ENCODE results near the gene ONECUT3. TPM values are rescaled to one million over a fixed set of nuclear protein-coding genes. Genes with fewer than 3 reads are reported as not detected.

ONECUT3 gene
- total RNA-seq, 4 donors from 2014 or later: 0.04 TPM; not detected in 3

GRCh38 chr19:1746401-1747284 lies 6.7 kb upstream of the ONECUT3 start:
- ATAC-seq: no peak
- Histone ChIP-seq H3K4me3 (no peak overlapping the region), H3K4me1 (peaks cover 0 to 30% (median 23%) of the 10 kb centered on the region in 3 donors), H3K9me3 (no peaks in the 10 kb centered on the region), H3K36me3 (no peaks in the 10 kb centered on the region), H3K27ac (no peak overlapping the region), H3K27me3 (peaks cover 100% of the 10 kb centered on the region)
- TF ChIP-seq POLR2A (IDR thresholded peaks at IDR 0.05) (no peak), CTCF (IDR thresholded peaks at IDR 0.05) (no peak), POLR2AphosphoS5 (IDR thresholded peaks at IDR 0.05) (no peak), EP300 (IDR thresholded peaks at IDR 0.05) (no peak)
- WGBS, 2 donors (ENCODE audit: low coverage in 1 of 2): 0% methylated on average over 4 of the region's 31 CpGs; no CpG with 5 or more reads in 1 of the 2 donors

GRCh38 chr19:1747285-1748114 lies 5.8 kb upstream of the ONECUT3 start:
- Histone ChIP-seq H3K27me3 (peaks cover 100% of the 10 kb centered on the region), H3K36me3 (no peaks in the 10 kb centered on the region), H3K4me1 (peaks cover 0 to 30% (median 23%) of the 10 kb centered on the region in 3 donors), H3K4me3 (no peak overlapping the region), H3K9me3 (no peaks in the 10 kb centered on the region), H3K27ac (no peak overlapping the region)
- no peak for TF ChIP-seq EP300 (IDR thresholded peaks at IDR 0.05)
- no peak for TF ChIP-seq POLR2A (IDR thresholded peaks at IDR 0.05)
- TF ChIP-seq POLR2AphosphoS5 (IDR thresholded peaks at IDR 0.05): no peak
- no peak for TF ChIP-seq CTCF (IDR thresholded peaks at IDR 0.05)
- ATAC-seq: no peak
- WGBS, 2 donors (ENCODE audit: low coverage in 1 of 2): 0% methylated on average over 1 to 2 of the region's 22 CpGs

- no peak for TF ChIP-seq EP300 (IDR thresholded peaks at IDR 0.05)
- TF ChIP-seq CTCF (IDR thresholded peaks at IDR 0.05): no peak
- no peak for TF ChIP-seq POLR2A (IDR thresholded peaks at IDR 0.05)
- TF ChIP-seq POLR2AphosphoS5 (IDR thresholded peaks at IDR 0.05): no peak
- no peak for ATAC-seq
- H3K27me3 ChIP-seq: peaks cover 100% of the 10 kb centered on the region
- no peak overlapping the region for H3K27ac ChIP-seq
- no peaks in the 10 kb centered on the region for H3K9me3 ChIP-seq
- no peak overlapping the region for H3K4me3 ChIP-seq
- H3K4me1 ChIP-seq: peaks cover 0 to 33% (median 23%) of the 10 kb centered on the region in 3 donors
- H3K36me3 ChIP-seq: no peaks in the 10 kb centered on the region
- WGBS, 2 donors (ENCODE audit: low coverage in 1 of 2): 0% methylated on average over 2 of the region's 61 CpGs; no CpG with 5 or more reads in 1 of the 2 donors
Observed at GRCh38 chr19:1748115-1748872, 5.0 kb upstream of the ONECUT3 start.

GRCh38 chr19:1748873-1749341 lies 4.4 kb upstream of the ONECUT3 start:
- Histone ChIP-seq H3K4me3 (peak overlapping the region in 1 of 2 donors; percentile 26), H3K9me3 (no peaks in the 10 kb centered on the region), H3K4me1 (peaks cover 0 to 35% (median 23%) of the 10 kb centered on the region in 3 donors), H3K27me3 (peaks cover 99% of the 10 kb centered on the region), H3K36me3 (no peaks in the 10 kb centered on the region), H3K27ac (no peak overlapping the region)
- TF ChIP-seq CTCF (IDR thresholded peaks at IDR 0.05) (no peak), POLR2A (IDR thresholded peaks at IDR 0.05) (no peak), POLR2AphosphoS5 (IDR thresholded peaks at IDR 0.05) (no peak), EP300 (IDR thresholded peaks at IDR 0.05) (no peak)
- ATAC-seq: no peak
- WGBS, 2 donors (ENCODE audit: low coverage in 1 of 2): 0% methylated on average over 3 of the region's 45 CpGs; no CpG with 5 or more reads in 1 of the 2 donors
